MM.1S (cell line): ENCODE data around the gene TMEM19.
"Not testable (repeated sequence)": the region's sequence is repeated elsewhere in the genome, so short reads cannot be mapped to it uniquely, and the experiment has no call there.

Experiments
- DNase-seq: peaks from one replicate; pipeline ENCODE4 v3.0.0-alpha.2; 2015
- H2AFZ ChIP-seq: fragments of 300-600 bp; sonication (generic); 2 replicates; pipeline ENCODE4 v1.6.0; 2016; ENCODE audit warnings: antibody characterized with exemption, low read length
- H3F3A ChIP-seq: fragments of 300-600 bp; sonication (generic); 2 replicates; pipeline ENCODE4 v1.6.1; 2016; ENCODE audit warnings: mild to moderate bottlenecking, antibody characterized with exemption, low read length, moderate library complexity, mixed read lengths; ENCODE audit not compliant: insufficient read depth
- H3K27ac ChIP-seq: fragments of 300-600 bp; sonication (generic); 2 replicates; pipeline ENCODE4 v1.5.1; 2016; ENCODE audit warnings: mild to moderate bottlenecking, low read length
- H3K27me3 ChIP-seq: fragments of 300-600 bp; sonication (generic); replicated peaks from 2 replicates; pipeline ENCODE4 v1.6.0; 2016; ENCODE audit warnings: low read length; ENCODE audit not compliant: insufficient read depth
- H3K36me3 ChIP-seq: fragments of 300-600 bp; sonication (generic); replicated peaks from 2 replicates; pipeline ENCODE4 v1.6.1; 2016; ENCODE audit warnings: mild to moderate bottlenecking, low read length, mixed read lengths; ENCODE audit not compliant: insufficient read depth
- H3K4me1 ChIP-seq: fragments of 300-600 bp; sonication (generic); 2 replicates; pipeline ENCODE4 v1.6.1; 2016; ENCODE audit warnings: low read length, mixed read lengths
- H3K4me2 ChIP-seq: fragments of 300-600 bp; sonication (generic); 2 replicates; pipeline ENCODE4 v1.6.0; 2016; ENCODE audit warnings: low read depth, low read length
- H3K4me3 ChIP-seq: fragments of 300-600 bp; sonication (generic); 2 replicates; pipeline ENCODE4 v1.5.1; 2016; ENCODE audit warnings: low read length, mixed read lengths
- H3K79me2 ChIP-seq: fragments of 300-600 bp; sonication (generic); 2 replicates; pipeline ENCODE4 v1.6.1; 2016; ENCODE audit warnings: mixed run types, low read length, mixed read lengths
- H3K9ac ChIP-seq: fragments of 300-600 bp; sonication (generic); 2 replicates; pipeline ENCODE4 v1.6.1; 2016; ENCODE audit warnings: low read length, mixed read lengths
- H3K9me2 ChIP-seq: fragments of 300-600 bp; sonication (generic); replicated peaks from 2 replicates; pipeline ENCODE4 v1.6.1; 2016; ENCODE audit warnings: mild to moderate bottlenecking, low read length, mixed read lengths; ENCODE audit not compliant: insufficient read depth
- H3K9me3 ChIP-seq: fragments of 300-600 bp; sonication (generic); replicated peaks from 2 replicates; pipeline ENCODE4 v1.6.1; 2016; ENCODE audit warnings: mild to moderate bottlenecking, low read length, mixed read lengths; ENCODE audit not compliant: insufficient read depth
- H4K20me1 ChIP-seq: fragments of 300-600 bp; sonication (generic); 2 replicates; pipeline ENCODE4 v1.6.1; 2016; ENCODE audit warnings: mild to moderate bottlenecking, low read length, moderate library complexity, mixed read lengths; ENCODE audit not compliant: insufficient read depth
- CTCF ChIP-seq: fragments of 300-600 bp; sonication (generic); IDR thresholded peaks from 2 replicates; pipeline ENCODE4 v1.5.1; 2016; ENCODE audit warnings: antibody characterized with exemption, low read length, mixed read lengths
- EZH2 ChIP-seq: fragments of 300-600 bp; sonication (generic); optimal IDR thresholded peaks from 2 replicates; pipeline ENCODE3; 2017; ENCODE audit warnings: low read depth, mild to moderate bottlenecking, antibody characterized with exemption, low read length, mixed read lengths
- EZH2phosphoT487 ChIP-seq: fragments of 300-600 bp; sonication (generic); IDR thresholded peaks from 2 replicates; pipeline ENCODE4 v1.6.1; 2018; ENCODE audit warnings: antibody characterized with exemption, low read length

Gene TMEM19

GRCh38 chr12:71695782-71696181, 9.9 kb downstream of the TMEM19 start:
- Histone ChIP-seq H3F3A (peaks cover 32% of the 10 kb centered on the region), H3K9me3 (no peaks in the 10 kb centered on the region), H3K9ac (no peak overlapping the region), H3K4me1 (peaks cover 33% of the 10 kb centered on the region), H3K36me3 (0 out of 2 replicates have a peak, but pooled peaks cover 5% of the 10 kb centered on the region), H3K27ac (no peak overlapping the region), H2AFZ (no peak overlapping the region), H3K27me3 (no peaks in the 10 kb centered on the region), H3K9me2 (no peaks in the 10 kb centered on the region), H3K4me3 (no peak overlapping the region), H4K20me1 (no peaks in the 10 kb centered on the region), H3K4me2 (no peak overlapping the region), H3K79me2 (peaks cover 38% of the 10 kb centered on the region)
- no peak for DNase-seq
- no peak for TF ChIP-seq EZH2phosphoT487
- TF ChIP-seq EZH2: no peak
- TF ChIP-seq CTCF: no peak

DNA sequence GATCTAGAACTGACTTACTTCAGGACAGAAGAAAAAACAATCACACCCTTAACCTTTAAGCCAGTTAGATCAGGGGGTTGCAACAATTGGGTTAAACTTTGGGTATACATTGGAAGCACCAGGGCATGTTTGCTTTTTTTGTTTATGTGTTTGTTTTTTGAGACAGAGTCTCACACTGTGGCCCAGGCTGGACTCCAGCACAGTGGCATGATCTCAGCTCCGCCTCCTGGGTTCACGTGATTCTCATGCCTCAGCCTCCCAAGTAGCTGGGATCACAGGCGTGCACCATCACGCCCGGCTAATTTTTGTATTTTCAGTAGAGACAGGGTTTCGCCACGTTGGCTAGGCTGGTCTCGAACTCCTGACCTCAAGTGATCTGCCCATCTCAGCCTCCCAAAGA, 16.3 kb downstream of the TMEM19 start:
- H3K36me3 ChIP-seq, H3K4me1 ChIP-seq, H2AFZ ChIP-seq, H4K20me1 ChIP-seq, H3K9me2 ChIP-seq, H3K79me2 ChIP-seq, H3K27me3 ChIP-seq, H3K9ac ChIP-seq, DNase-seq, H3K4me3 ChIP-seq, H3F3A ChIP-seq, H3K27ac ChIP-seq, H3K9me3 ChIP-seq, H3K4me2 ChIP-seq: not testable (repeated sequence)

GRCh38 chr12:71702590-71702989, 16.7 kb downstream of the TMEM19 start:
- Histone ChIP-seq H3K9me3 (no peaks in the 10 kb centered on the region), H3K27me3 (no peaks in the 10 kb centered on the region), H4K20me1 (no peaks in the 10 kb centered on the region), H3K4me3 (no peak overlapping the region), H3K9me2 (no peaks in the 10 kb centered on the region), H3K9ac (no peak overlapping the region), H3K4me2 (no peak overlapping the region), H2AFZ (no peak overlapping the region), H3K4me1 (no peaks in the 10 kb centered on the region), H3F3A (no peaks in the 10 kb centered on the region), H3K36me3 (0 out of 2 replicates have a peak, but pooled peaks cover 6% of the 10 kb centered on the region), H3K27ac (no peak overlapping the region), H3K79me2 (no peaks in the 10 kb centered on the region)
- TF ChIP-seq EZH2phosphoT487 (no peak), EZH2 (no peak), CTCF (no peak)
- DNase-seq: no peak

DNA sequence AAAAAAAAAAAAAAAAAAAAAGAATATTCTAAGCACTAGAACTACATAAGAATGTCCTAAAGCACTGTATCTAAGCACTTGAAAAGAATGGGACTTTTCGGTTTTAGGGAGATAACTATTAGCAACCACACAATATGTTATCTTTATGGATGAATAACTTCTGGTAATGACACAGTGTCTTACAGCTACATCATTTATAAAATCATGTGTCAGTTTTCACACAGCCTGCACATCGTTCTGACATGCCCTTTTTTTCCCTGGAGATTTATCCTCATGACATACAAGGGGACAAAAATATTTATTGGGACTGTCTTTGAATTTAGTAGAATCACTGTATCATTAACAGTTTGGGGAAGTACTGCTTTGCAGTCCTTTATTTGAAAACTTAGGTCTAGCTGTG, 17.3 kb downstream of the TMEM19 start:
- Histone ChIP-seq H3K4me1 (no peaks in the 10 kb centered on the region), H4K20me1 (no peaks in the 10 kb centered on the region), H3K9me3 (no peaks in the 10 kb centered on the region), H3K27ac (no peak overlapping the region), H3K4me3 (no peak overlapping the region), H3K9me2 (no peaks in the 10 kb centered on the region), H3K79me2 (no peaks in the 10 kb centered on the region), H3K27me3 (no peaks in the 10 kb centered on the region), H3K36me3 (0 out of 2 replicates have a peak, but pooled peaks cover 6% of the 10 kb centered on the region), H3F3A (no peaks in the 10 kb centered on the region), H2AFZ (no peak overlapping the region), H3K9ac (no peak overlapping the region), H3K4me2 (no peak overlapping the region)
- TF ChIP-seq CTCF (no peak), EZH2 (no peak), EZH2phosphoT487 (no peak)
- no peak for DNase-seq
